Measurements from ENCODE around the gene SPIN1. TPM values are rescaled to one million over a fixed set of nuclear protein-coding genes. Genes with fewer than 3 reads are reported as not detected.

Gene SPIN1
- total and polyA plus RNA-seq, 2 experiments from 2014 or later = 59.8 to 119 TPM

DNA sequence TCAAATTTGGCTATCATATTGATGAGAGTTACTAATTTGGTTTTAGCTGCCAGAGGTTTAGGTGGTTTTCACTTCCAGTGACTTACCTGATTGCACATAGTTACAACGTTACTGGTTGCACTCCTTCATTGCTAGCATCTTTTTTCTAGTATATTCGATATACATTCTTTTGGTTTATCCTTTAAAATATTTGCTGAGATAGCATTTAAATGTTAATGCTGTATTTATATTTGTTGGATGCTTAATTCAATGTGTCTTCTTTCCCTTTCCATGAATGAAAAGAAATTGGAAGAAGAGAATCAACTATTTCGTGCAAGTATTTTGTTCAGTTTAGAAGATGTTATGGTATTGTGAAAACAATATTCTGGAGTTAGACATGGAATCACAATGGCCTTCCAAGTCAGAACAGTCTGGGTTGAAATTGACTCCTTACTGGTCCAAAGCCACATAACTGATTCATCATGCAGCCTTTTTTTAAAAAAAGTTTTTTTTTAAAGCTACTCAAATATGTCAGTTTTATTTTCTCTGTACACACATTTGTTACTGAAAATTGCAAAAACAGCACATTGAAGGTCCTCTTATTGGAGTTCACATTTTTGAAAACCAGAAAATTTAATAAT lies 2.2 kb downstream of the SPIN1 start:
- TF ChIP-seq EZH2phosphoT487 (IDR thresholded peaks at IDR 0.05; ENCODE audit: low read depth, severe bottlenecking, unreplicated experiment) (no peak), EZH2 (IDR thresholded peaks at IDR 0.05; ENCODE audit: borderline replicate concordance) (no peak)
- TF ChIP-seq, protein P1, sequence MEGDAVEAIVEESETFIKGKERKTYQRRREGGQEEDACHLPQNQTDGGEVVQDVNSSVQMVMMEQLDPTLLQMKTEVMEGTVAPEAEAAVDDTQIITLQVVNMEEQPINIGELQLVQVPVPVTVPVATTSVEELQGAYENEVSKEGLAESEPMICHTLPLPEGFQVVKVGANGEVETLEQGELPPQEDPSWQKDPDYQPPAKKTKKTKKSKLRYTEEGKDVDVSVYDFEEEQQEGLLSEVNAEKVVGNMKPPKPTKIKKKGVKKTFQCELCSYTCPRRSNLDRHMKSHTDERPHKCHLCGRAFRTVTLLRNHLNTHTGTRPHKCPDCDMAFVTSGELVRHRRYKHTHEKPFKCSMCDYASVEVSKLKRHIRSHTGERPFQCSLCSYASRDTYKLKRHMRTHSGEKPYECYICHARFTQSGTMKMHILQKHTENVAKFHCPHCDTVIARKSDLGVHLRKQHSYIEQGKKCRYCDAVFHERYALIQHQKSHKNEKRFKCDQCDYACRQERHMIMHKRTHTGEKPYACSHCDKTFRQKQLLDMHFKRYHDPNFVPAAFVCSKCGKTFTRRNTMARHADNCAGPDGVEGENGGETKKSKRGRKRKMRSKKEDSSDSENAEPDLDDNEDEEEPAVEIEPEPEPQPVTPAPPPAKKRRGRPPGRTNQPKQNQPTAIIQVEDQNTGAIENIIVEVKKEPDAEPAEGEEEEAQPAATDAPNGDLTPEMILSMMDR (IDR thresholded peaks at IDR 0.05; ENCODE audit: poor library complexity) = no peak
- H3K79me2 ChIP-seq = peaks cover 78% of the 10 kb centered on the region
- H3K27ac ChIP-seq = peak overlapping the region; percentile 99
- H3K4me1 ChIP-seq (ENCODE audit: insufficient read depth) = peaks cover 13% of the 10 kb centered on the region
- H3K36me3 ChIP-seq (replicated peaks; ENCODE audit: insufficient read depth, low read depth) = no peaks in the 10 kb centered on the region
- H3K4me2 ChIP-seq = peak overlapping the region; percentile 79
- no peak for DNase-seq (ENCODE audit: low spot score)
- no peaks in the 10 kb centered on the region for H3K27me3 ChIP-seq
- H3K9me2 ChIP-seq (replicated peaks; ENCODE audit: insufficient read depth) = no peaks in the 10 kb centered on the region
- peaks cover 53% of the 10 kb centered on the region for H4K20me1 ChIP-seq (ENCODE audit: insufficient read depth, poor library complexity, severe bottlenecking)
- 65% methylated on average over 3 of the region's 3 CpGs for WGBS (ENCODE audit: low lambda C conversion rate, missing lambda C conversion rate)
- no peak overlapping the region for H2AFZ ChIP-seq
- H3K9me3 ChIP-seq (ENCODE audit: low read depth) = no peaks in the 10 kb centered on the region
- no peak overlapping the region for H3K4me3 ChIP-seq

DNA sequence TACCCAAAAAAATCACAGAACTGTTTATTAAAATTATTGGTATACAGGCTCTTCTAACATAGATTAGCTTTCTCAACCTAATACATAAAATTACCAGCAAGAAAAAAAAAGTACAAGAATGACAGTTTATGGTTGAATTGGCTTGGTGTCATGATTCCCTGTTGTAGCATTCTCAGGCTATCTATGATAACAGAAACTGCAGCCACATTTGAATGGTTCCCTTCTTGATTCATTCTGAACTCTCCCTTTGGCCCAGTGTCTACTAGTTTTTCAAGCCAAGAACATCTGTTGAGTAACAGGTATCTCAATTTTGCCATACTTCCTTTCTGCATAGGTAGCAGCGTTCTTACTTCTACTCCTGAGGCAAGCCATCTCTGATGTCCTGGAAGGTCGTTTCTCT lies 3.0 kb downstream of the SPIN1 start:
- Histone ChIP-seq H2AFZ (no peak overlapping the region), H3K4me1 (ENCODE audit: insufficient read depth) (peaks cover 13% of the 10 kb centered on the region), H3K79me2 (peaks cover 80% of the 10 kb centered on the region), H3K27me3 (no peaks in the 10 kb centered on the region), H3K9me2 (replicated peaks; ENCODE audit: insufficient read depth) (no peaks in the 10 kb centered on the region), H4K20me1 (ENCODE audit: insufficient read depth, poor library complexity, severe bottlenecking) (peaks cover 61% of the 10 kb centered on the region), H3K4me3 (no peak overlapping the region), H3K27ac (peak overlapping the region; percentile 9), H3K9me3 (ENCODE audit: low read depth) (no peaks in the 10 kb centered on the region), H3K36me3 (replicated peaks; ENCODE audit: insufficient read depth, low read depth) (no peaks in the 10 kb centered on the region), H3K4me2 (peak overlapping the region; percentile 79)
- no peak for TF ChIP-seq EZH2phosphoT487 (IDR thresholded peaks at IDR 0.05; ENCODE audit: low read depth, severe bottlenecking, unreplicated experiment)
- TF ChIP-seq, protein P1 (IDR thresholded peaks at IDR 0.05; ENCODE audit: poor library complexity) = no peak
- no peak for TF ChIP-seq EZH2 (IDR thresholded peaks at IDR 0.05; ENCODE audit: borderline replicate concordance)
- WGBS (ENCODE audit: low lambda C conversion rate, missing lambda C conversion rate) = 89% methylated on average over 2 of the region's 2 CpGs
- no peak for DNase-seq (ENCODE audit: low spot score)

DNA sequence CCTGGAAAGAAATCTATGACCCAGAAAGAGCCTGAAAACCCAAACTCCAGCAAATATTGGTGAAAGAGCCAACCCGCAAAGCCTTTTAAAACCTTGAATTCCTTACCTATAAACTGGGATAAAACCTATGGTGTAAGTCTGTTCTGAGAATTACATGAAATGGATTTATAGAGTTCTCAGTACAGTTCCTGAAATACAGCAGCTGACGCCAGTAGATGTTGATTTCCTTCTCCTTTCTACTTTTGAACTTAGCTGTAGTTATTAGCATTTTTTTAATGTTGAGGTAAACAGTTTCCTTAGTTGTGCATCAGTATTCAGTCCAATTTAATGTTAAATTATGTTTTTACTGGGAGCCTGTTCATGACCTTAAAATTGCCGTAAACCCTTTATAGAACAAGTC lies 3.7 kb downstream of the SPIN1 start:
- H4K20me1 ChIP-seq (ENCODE audit: insufficient read depth, poor library complexity, severe bottlenecking) = peaks cover 67% of the 10 kb centered on the region
- peaks cover 81% of the 10 kb centered on the region for H3K79me2 ChIP-seq
- no peaks in the 10 kb centered on the region for H3K27me3 ChIP-seq
- peaks cover 9% of the 10 kb centered on the region for H3K4me1 ChIP-seq (ENCODE audit: insufficient read depth)
- no peak for DNase-seq (ENCODE audit: low spot score)
- H3K4me2 ChIP-seq = no peak overlapping the region
- no peak overlapping the region for H2AFZ ChIP-seq
- H3K36me3 ChIP-seq (replicated peaks; ENCODE audit: insufficient read depth, low read depth) = no peaks in the 10 kb centered on the region
- TF ChIP-seq EZH2 (IDR thresholded peaks at IDR 0.05; ENCODE audit: borderline replicate concordance) = no peak
- no peak for TF ChIP-seq EZH2phosphoT487 (IDR thresholded peaks at IDR 0.05; ENCODE audit: low read depth, severe bottlenecking, unreplicated experiment)
- TF ChIP-seq, protein P1 (IDR thresholded peaks at IDR 0.05; ENCODE audit: poor library complexity) = no peak
- H3K9me3 ChIP-seq (ENCODE audit: low read depth) = no peaks in the 10 kb centered on the region
- no peak overlapping the region for H3K4me3 ChIP-seq
- no peak overlapping the region for H3K27ac ChIP-seq
- WGBS (ENCODE audit: low lambda C conversion rate, missing lambda C conversion rate) = 71% methylated on average over 3 of the region's 3 CpGs
- H3K9me2 ChIP-seq (replicated peaks; ENCODE audit: insufficient read depth) = no peaks in the 10 kb centered on the region

Measured in hepatocyte (in vitro differentiated cells).